H1 (cell line): ENCODE measurements around the gene CLDN2.

Experiments
- ASH2L ChIP-seq: fragments of 200-600, 300-600 bp; sonication (generic); IDR thresholded peaks from one replicate; pipeline ENCODE4 v1.7.1; 2017; ENCODE audit warnings: low read length
- CEBPB ChIP-seq: IDR thresholded peaks from 2 replicates; pipeline ENCODE4 v1.6.1; 2012; ENCODE audit warnings: low read depth, low read length
- CHD2 ChIP-seq: IDR thresholded peaks from 2 replicates; pipeline ENCODE4 v1.6.1; 2012; ENCODE audit warnings: low read length, improper control_type of control experiment
- EP300 ChIP-seq, 2 experiments: IDR thresholded peaks; 1 replicate in 1 of 2; 2 replicates in 1 of 2; pipeline ENCODE4 v1.6.1; 2011 to 2012; ENCODE audit warnings: low read depth in 2 of 2, low read length in 2 of 2, mild to moderate bottlenecking in 2 of 2, borderline replicate concordance in 1 of 2, inconsistent platforms in 1 of 2, moderate library complexity in 1 of 2
- HDAC6 ChIP-seq: IDR thresholded peaks from one replicate; pipeline ENCODE4 v1.7.1; 2012; ENCODE audit warnings: low read depth, mild to moderate bottlenecking, inconsistent platforms, low read length, moderate library complexity
- POLR2A ChIP-seq, 2 experiments: IDR thresholded peaks; 1 replicate in 1 of 2; 2 replicates in 1 of 2; pipeline ENCODE4 v1.6.1; 2011; ENCODE audit warnings: low read depth in 2 of 2, low read length in 2 of 2, mild to moderate bottlenecking in 2 of 2; ENCODE audit errors: control extremely low read depth in 1 of 2
- SIX5 ChIP-seq: IDR thresholded peaks from 2 replicates; pipeline ENCODE4 v1.6.1; 2011; ENCODE audit warnings: mild to moderate bottlenecking, low read depth, low read length
- SP4 ChIP-seq: IDR thresholded peaks from 2 replicates; pipeline ENCODE4 v1.6.1; 2012; ENCODE audit warnings: low read length, inconsistent platforms
- SUZ12 ChIP-seq: fragments of 200-600 bp; sonication (generic); IDR thresholded peaks from 2 replicates; pipeline ENCODE4 v1.6.1; 2012; ENCODE audit warnings: mild to moderate bottlenecking, inconsistent platforms, low read length, moderate library complexity, mixed read lengths
- TCF12 ChIP-seq: IDR thresholded peaks from 2 replicates; pipeline ENCODE4 v1.6.1; 2011; ENCODE audit warnings: low read depth, mild to moderate bottlenecking, low read length
- TF ChIP-seq, protein P1 (sequence below), 3 experiments: IDR thresholded peaks; 1 replicate in 2 of 3; 2 replicates in 1 of 3; pipeline versions ENCODE4 v1.5.1 to v1.6.1; 2011; ENCODE audit warnings: low read length in 3 of 3, mild to moderate bottlenecking in 3 of 3, inconsistent platforms in 2 of 3, low read depth in 1 of 3, moderate library complexity in 1 of 3; ENCODE audit not compliant: insufficient read depth in 1 of 3; ENCODE audit errors: control extremely low read depth in 1 of 3

DNA sequence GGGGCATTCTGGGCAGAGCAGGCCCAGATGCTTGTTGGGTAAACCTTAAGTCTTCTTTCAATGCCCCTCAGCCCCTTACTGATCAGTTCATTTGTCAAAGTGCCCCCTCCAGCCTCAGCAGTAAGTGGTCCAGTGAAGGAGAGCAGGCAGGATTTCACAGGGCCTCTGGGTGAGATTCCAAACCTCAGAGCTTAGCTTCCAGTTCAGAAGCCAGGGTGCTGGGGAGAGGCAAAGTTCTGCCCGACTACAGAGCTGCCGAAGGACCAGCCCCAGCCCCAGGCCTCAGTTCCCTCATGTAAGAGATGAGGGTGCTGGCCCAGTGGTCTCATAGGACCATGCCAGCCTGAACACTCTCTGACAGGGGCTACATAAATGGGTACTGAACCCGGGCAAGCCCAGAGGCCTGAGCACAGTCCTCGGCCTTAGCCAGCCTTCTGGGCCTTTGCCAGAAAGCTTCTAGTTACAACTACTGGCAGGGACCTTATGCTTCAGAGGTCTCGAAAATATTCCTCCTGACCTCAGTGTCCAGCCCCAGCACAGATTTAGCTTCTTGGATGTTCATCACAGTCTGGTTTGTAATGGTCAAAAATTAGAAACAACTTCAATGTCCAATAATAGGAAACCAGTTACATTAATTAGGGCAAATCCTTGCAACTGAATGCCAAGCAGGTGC is 16.2 kb upstream of the CLDN2 start:
- TF ChIP-seq, protein P1, sequence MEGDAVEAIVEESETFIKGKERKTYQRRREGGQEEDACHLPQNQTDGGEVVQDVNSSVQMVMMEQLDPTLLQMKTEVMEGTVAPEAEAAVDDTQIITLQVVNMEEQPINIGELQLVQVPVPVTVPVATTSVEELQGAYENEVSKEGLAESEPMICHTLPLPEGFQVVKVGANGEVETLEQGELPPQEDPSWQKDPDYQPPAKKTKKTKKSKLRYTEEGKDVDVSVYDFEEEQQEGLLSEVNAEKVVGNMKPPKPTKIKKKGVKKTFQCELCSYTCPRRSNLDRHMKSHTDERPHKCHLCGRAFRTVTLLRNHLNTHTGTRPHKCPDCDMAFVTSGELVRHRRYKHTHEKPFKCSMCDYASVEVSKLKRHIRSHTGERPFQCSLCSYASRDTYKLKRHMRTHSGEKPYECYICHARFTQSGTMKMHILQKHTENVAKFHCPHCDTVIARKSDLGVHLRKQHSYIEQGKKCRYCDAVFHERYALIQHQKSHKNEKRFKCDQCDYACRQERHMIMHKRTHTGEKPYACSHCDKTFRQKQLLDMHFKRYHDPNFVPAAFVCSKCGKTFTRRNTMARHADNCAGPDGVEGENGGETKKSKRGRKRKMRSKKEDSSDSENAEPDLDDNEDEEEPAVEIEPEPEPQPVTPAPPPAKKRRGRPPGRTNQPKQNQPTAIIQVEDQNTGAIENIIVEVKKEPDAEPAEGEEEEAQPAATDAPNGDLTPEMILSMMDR (IDR thresholded peaks at IDR 0.05; ENCODE audit: control extremely low read depth in 1 of 3, insufficient read depth in 1 of 3, low read depth in 1 of 3, low read length in 3 of 3) = no peak
- no peak for TF ChIP-seq SUZ12
- no peak for TF ChIP-seq POLR2A (IDR thresholded peaks at IDR 0.05; ENCODE audit: control extremely low read depth in 1 of 2, low read depth in 2 of 2, low read length in 2 of 2)
- TF ChIP-seq ASH2L = no peak
- no peak for TF ChIP-seq CEBPB
- no peak for TF ChIP-seq EP300 (IDR thresholded peaks at IDR 0.05; ENCODE audit: borderline replicate concordance in 1 of 2, low read depth in 2 of 2, low read length in 2 of 2)
- TF ChIP-seq TCF12 = no peak
- TF ChIP-seq CHD2 = no peak
- TF ChIP-seq HDAC6 = no peak
- TF ChIP-seq SIX5 = no peak
- TF ChIP-seq SP4 = no peak
